Left cardiac atrium (tissue), 4 donors: ENCODE measurements around the gene RNU1-3. TPM values are rescaled to one million over a fixed set of nuclear protein-coding genes. Genes with fewer than 3 reads are reported as not detected.
"Not testable (repeated sequence)": the region's sequence is repeated elsewhere in the genome, so short reads cannot be mapped to it uniquely, and the experiment has no call there.

Experiments used
- ATAC-seq, 2 donors: fragments of 200-7000 bp; cut with Tn5 transposase; one replicate each; pipeline ENCODE4 v1.9.1; 2020; ENCODE audit warnings: mild to moderate bottlenecking in 2 of 2, moderate library complexity in 2 of 2
- DNase-seq: peaks from one replicate; pipeline ENCODE4 v3.0.0-alpha.2; 2020
- intact Hi-C, 2 donors: fragments of 100-400 bp; cut with DNase I; formaldehyde crosslinking; loops; one replicate each; pipeline versions ENCODE4 v1.14.1 to v1.15.1; 2022 to 2023
- total RNA-seq, 2 donors: library from RNA; stranded (reverse); fragmentation: NEBNext Ultra II Directional; extraction: Animal tissue kit (Norgen Biotek cat#: 25700); gene quantifications; one replicate each; pipeline ENCODE4 v1.2.1, GENCODE V29; 2021
- donor health status: DM: no; HTN: yes; CAD: no.
- donor health status: DM: no; HTN: yes; CAD: no; lungs with severe emphysema.
- donor health status: DM: yes; HTN: yes; CAD: no.
- donor health status: Dilated cardiomyopathy.

Gene RNU1-3
- total RNA-seq, 2 donors from 2014 or later = 5,988 to 15,401 TPM

- intact Hi-C loops, ATAC-seq, DNase-seq: not testable (repeated sequence)
These were observed 30.4 kb upstream of the RNU1-3 start for GRCh38 chr1:16697152-16697551.

DNA sequence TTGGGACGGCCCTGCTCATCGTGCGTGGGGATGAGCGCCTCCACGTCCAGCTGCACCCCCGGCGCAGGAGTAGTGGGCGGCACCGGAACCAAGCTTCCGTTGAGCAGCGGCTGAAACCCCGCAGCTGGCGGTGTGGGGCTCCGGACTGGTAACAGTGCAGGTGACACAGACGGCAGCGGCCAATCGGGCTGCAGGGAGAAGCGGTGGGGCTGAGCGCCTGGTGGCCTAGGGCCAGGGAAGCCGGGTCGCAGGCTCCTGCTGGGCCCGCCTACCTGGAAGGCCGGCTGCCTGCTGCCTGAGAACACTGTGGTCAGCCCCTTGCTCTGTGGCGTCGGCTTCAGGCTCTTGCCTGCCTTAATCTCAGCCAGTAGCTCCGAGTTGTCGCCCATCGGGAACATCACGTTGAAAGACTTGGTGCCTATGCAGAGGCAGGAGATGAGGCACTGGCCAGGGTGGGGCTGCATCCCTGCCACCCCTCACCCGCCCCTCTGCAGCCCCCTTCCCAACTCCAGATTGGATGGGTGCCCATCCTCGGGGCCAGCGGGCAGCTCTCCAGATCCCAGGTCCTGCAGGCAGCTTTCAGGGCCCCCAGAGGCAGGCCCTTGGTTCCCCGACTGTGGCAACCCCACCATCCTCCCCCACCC lies 29.9 kb upstream of the RNU1-3 start:
- intact Hi-C loops, DNase-seq: not testable (repeated sequence)

GRCh38 chr1:16694308-16694702 lies 27.6 kb upstream of the RNU1-3 start:
- intact Hi-C loops, ATAC-seq, DNase-seq: not testable (repeated sequence)

More for the DNA sequence above, 29.9 kb upstream of the RNU1-3 start:
- ATAC-seq = not testable (repeated sequence)

GRCh38 chr1:16693449-16694307 lies 26.9 kb upstream of the RNU1-3 start:
- intact Hi-C loops, DNase-seq: not testable (repeated sequence)
- ATAC-seq = peak in 1 of 2 donors; percentile 9

- DNase-seq, intact Hi-C loops: not testable (repeated sequence)
- ATAC-seq = peak; percentile 13 to 23
These were observed 26.1 kb upstream of the RNU1-3 start for GRCh38 chr1:16692717-16693448.

GRCh38 chr1:16692283-16692682 lies 25.5 kb upstream of the RNU1-3 start:
- intact Hi-C loops, ATAC-seq, DNase-seq: not testable (repeated sequence)

DNA sequence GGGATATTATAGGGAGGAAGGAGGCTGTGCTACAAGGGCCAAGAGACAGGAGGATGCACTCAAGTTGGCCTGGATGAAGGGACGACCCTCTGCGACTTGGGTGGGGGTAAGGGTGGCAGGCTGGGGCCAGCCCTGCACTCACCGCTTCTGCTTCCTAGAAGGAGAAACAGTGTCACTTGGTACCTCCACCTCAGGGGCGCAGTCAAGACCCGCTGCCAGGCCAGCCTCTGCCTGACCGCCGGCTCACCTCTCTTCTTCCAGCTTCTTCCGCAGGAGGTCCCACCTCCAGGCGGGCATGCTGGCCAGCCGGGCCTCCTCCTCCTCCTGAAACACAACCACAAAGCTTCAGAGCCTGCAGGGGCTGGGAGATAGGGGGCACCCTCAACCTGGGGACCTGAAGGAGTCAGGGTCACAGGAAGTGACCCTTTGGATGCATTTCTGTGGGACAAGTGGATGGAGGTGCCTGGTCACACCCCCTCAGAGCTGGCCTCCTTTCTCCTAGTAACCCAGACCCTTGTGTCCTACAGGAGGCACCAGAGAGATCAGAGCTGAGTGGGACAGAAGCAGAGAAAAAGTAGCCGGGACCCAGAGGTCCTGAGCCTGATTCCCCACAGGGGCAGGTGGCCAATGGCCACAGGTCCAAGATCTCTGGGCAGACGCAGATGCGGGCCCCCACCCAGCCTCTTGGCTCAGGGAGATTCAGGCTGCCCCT lies 24.4 kb upstream of the RNU1-3 start:
- not testable (repeated sequence) for ATAC-seq

DNA sequence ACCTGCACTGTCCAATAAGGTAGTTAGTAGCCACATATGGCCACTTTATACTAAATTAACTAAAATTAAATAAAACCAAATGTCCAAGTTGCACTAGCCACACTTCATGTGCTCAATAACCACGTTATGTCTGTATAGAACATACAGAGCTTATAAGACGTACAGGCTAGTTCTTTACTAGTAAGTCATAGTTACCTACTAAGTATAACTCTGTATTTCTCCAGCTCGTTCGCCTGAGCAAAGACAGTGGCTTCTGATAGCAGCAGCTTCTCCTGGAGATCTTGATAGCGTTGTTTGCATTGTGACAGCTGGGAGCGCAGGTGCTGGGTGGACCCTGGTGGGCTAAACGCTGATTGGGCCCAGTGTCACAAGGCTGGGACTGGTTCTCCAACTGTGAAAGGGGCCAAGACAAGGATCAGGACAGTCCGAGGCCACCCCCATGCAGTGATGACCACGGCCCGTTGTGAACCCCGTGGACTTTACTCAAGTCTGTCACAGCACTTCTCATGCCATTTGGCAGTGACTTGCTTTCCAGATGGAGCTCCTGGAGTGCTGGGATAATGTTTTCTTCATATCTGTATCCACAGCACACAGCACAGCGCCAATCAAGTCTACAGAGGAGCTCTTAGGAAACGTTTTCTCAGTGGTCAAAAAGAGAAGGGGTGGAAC lies 20.5 kb upstream of the RNU1-3 start:
- ATAC-seq, intact Hi-C loops, DNase-seq: not testable (repeated sequence)

More for the DNA sequence above, 24.4 kb upstream of the RNU1-3 start:
- intact Hi-C loops, DNase-seq: not testable (repeated sequence)

- DNase-seq, intact Hi-C loops, ATAC-seq: not testable (repeated sequence)
These were observed 19.0 kb upstream of the RNU1-3 start for GRCh38 chr1:16685445-16686371.

DNA sequence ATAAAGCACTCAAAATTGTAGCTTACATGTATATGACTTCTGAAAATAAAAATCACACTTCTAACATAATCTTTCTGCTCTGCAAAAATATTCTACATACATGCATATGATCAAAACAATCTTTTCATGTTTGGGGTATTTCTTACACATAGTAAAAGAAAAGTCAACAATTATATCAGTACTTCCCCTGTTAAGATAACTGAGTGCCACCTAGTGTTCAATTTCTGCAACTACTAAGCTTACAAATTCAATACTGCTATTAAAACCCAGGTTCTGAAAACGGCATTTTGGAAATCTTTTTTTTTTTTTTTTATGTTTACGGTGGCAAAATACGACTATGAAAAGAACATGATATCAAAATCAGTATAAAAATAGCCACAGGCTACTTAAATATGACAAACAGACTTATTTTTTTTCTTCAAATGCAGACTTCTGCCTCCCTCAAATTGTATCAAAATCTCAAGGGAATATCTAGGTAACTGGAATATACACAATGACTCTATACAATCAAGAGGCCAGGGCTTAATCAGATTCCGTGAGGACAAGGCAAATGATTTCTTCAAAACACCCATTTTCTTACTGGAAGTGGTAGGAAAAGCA lies 18.1 kb upstream of the RNU1-3 start:
- DNase-seq, intact Hi-C loops: not testable (repeated sequence)
- peak; percentile 53 to 62 for ATAC-seq

GRCh38 chr1:16684152-16684551 lies 17.4 kb upstream of the RNU1-3 start:
- ATAC-seq, intact Hi-C loops, DNase-seq: not testable (repeated sequence)

GRCh38 chr1:16682803-16683202 lies 16.1 kb upstream of the RNU1-3 start:
- ATAC-seq, intact Hi-C loops, DNase-seq: not testable (repeated sequence)

GRCh38 chr1:16680366-16680765 lies 13.6 kb upstream of the RNU1-3 start:
- intact Hi-C loops, ATAC-seq, DNase-seq: not testable (repeated sequence)

- intact Hi-C loops = no loop called here
- DNase-seq (no peak), ATAC-seq (peak; percentile 53 to 79)
These were observed 11.0 kb upstream of the RNU1-3 start for GRCh38 chr1:16677552-16678431.

GRCh38 chr1:16676661-16677523 lies 10.1 kb upstream of the RNU1-3 start:
- ATAC-seq, DNase-seq: not testable (repeated sequence)

More at GRCh38 chr1:16676661-16677523, 10.1 kb upstream of the RNU1-3 start:
- intact Hi-C loops = not testable (repeated sequence)
